ENCODE data around the gene CEACAM8.

GRCh38 chr19:42595550-42596172, 937 bp upstream of the CEACAM8 start:
- TF ChIP-seq, protein P1, sequence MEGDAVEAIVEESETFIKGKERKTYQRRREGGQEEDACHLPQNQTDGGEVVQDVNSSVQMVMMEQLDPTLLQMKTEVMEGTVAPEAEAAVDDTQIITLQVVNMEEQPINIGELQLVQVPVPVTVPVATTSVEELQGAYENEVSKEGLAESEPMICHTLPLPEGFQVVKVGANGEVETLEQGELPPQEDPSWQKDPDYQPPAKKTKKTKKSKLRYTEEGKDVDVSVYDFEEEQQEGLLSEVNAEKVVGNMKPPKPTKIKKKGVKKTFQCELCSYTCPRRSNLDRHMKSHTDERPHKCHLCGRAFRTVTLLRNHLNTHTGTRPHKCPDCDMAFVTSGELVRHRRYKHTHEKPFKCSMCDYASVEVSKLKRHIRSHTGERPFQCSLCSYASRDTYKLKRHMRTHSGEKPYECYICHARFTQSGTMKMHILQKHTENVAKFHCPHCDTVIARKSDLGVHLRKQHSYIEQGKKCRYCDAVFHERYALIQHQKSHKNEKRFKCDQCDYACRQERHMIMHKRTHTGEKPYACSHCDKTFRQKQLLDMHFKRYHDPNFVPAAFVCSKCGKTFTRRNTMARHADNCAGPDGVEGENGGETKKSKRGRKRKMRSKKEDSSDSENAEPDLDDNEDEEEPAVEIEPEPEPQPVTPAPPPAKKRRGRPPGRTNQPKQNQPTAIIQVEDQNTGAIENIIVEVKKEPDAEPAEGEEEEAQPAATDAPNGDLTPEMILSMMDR (conservative IDR thresholded peaks at IDR 0.05; ENCODE audit: low read length), result no peak
- TF ChIP-seq EZH2phosphoT487 (IDR thresholded peaks at IDR 0.05; ENCODE audit: borderline replicate concordance, low read depth, low read length), result no peak
